Naive thymus-derived CD4-positive, alpha-beta T cell (primary cell): ENCODE measurements around the gene PAX3. TPM values are rescaled to one million over a fixed set of nuclear protein-coding genes. Genes with fewer than 3 reads are reported as not detected.
"Not testable (repeated sequence)": the region's sequence is repeated elsewhere in the genome, so short reads cannot be mapped to it uniquely, and the experiment has no call there.

Experiments used
- ATAC-seq: fragments of 150-1000 bp; cut with Tn5 transposase; 2 replicates; pipeline ENCODE4 v1.10.0; 2021; ENCODE audit warnings: mild to moderate bottlenecking, moderate library complexity
- CTCF ChIA-PET: fragments of 350-600 bp; sonication (Branson Sonifier 250); formaldehyde crosslinking; loops from one replicate; lab custom pipeline; 2021; ENCODE audit warnings: antibody characterized with exemption; lab: Charles Lee
- POLR2A ChIA-PET: fragments of 350-600 bp; sonication (Branson Sonifier 250); formaldehyde crosslinking; loops from one replicate; lab custom pipeline; 2021; ENCODE audit warnings: antibody characterized with exemption, inconsistent platforms; lab: Charles Lee
- DNase-seq, 9 donors: peaks; one replicate each; pipeline versions ENCODE4 v3.0.0 to v3.0.0-alpha.2; 2020 to 2022; ENCODE audit warnings: mixed read lengths in 1 of 9
- H3K27ac ChIP-seq: one replicate; pipeline ENCODE4 v1.7.0; 2013; ENCODE audit warnings: mild to moderate bottlenecking, low read depth, low read length, moderate library complexity
- H3K27me3 ChIP-seq, 2 donors: one replicate each; pipeline ENCODE4 v1.7.0; 2013; ENCODE audit warnings: low read length in 2 of 2, mild to moderate bottlenecking in 2 of 2, moderate library complexity in 2 of 2; ENCODE audit not compliant: control insufficient read depth in 2 of 2, insufficient read depth in 2 of 2
- H3K36me3 ChIP-seq, 3 experiments: 1 replicate in 2 of 3; 2 replicates in 1 of 3; pipeline ENCODE4 v1.7.0; 2013; ENCODE audit warnings: low read length in 3 of 3, mild to moderate bottlenecking in 3 of 3, moderate library complexity in 1 of 3; ENCODE audit not compliant: insufficient read depth in 3 of 3, control insufficient read depth in 2 of 3
- H3K4me1 ChIP-seq, 2 donors: one replicate each; pipeline ENCODE4 v1.7.0; 2013; ENCODE audit warnings: low read length in 2 of 2, mild to moderate bottlenecking in 2 of 2, moderate library complexity in 1 of 2; ENCODE audit not compliant: control insufficient read depth in 2 of 2, insufficient read depth in 2 of 2
- H3K4me3 ChIP-seq: 2 replicates; pipeline ENCODE4 v1.7.0; 2013; ENCODE audit warnings: mild to moderate bottlenecking, low read length
- H3K9me3 ChIP-seq, 3 experiments: 1 replicate in 2 of 3; 2 replicates in 1 of 3; pipeline ENCODE4 v1.7.0; 2013; ENCODE audit warnings: low read length in 3 of 3; ENCODE audit not compliant: control insufficient read depth in 2 of 3
- H3K27ac Mint-ChIP-seq, 9 donors: one replicate each; pipeline ENCODE4 v1.8.0; 2020 to 2022; ENCODE audit warnings: mixed read lengths in 9 of 9, mild to moderate bottlenecking in 8 of 9, moderate library complexity in 5 of 9, inconsistent platforms in 2 of 9
- H3K27me3 Mint-ChIP-seq, 5 donors: one replicate each; pipeline ENCODE4 v1.8.0; 2021 to 2022; ENCODE audit warnings: mixed read lengths in 5 of 5, mild to moderate bottlenecking in 1 of 5
- H3K36me3 Mint-ChIP-seq, 5 donors: one replicate each; pipeline ENCODE4 v1.8.0; 2020 to 2022; ENCODE audit warnings: mixed read lengths in 5 of 5, mild to moderate bottlenecking in 3 of 5, inconsistent platforms in 1 of 5
- H3K4me1 Mint-ChIP-seq, 7 donors: one replicate each; pipeline ENCODE4 v1.8.0; 2020 to 2022; ENCODE audit warnings: mixed read lengths in 7 of 7, mild to moderate bottlenecking in 3 of 7, inconsistent platforms in 1 of 7
- H3K4me3 Mint-ChIP-seq, 10 donors: one replicate each; pipeline ENCODE4 v1.8.0; 2020 to 2022; ENCODE audit warnings: mild to moderate bottlenecking in 10 of 10, mixed read lengths in 10 of 10, moderate library complexity in 6 of 10, inconsistent platforms in 2 of 10
- H3K9me3 Mint-ChIP-seq, 11 donors: one replicate each; pipeline ENCODE4 v1.8.0; 2020 to 2022; ENCODE audit warnings: mixed read lengths in 11 of 11, mild to moderate bottlenecking in 4 of 11, inconsistent platforms in 1 of 11, moderate library complexity in 1 of 11
- intact Hi-C, 2 donors: fragments of 100-400 bp; cut with micrococcal nuclease; formaldehyde crosslinking; loops; one replicate each; pipeline ENCODE4 v1.15.1; 2023
- polyA plus RNA-seq, 2 donors: library from polyadenylated mRNA; unstranded; fragments of 300-500 nt; fragmentation: Illumina TruSeq; gene quantifications; one replicate each; pipeline ENCODE4 v1.2.3, GENCODE V29; 2021
- total RNA-seq, 6 experiments: library from RNA in 5 of 6; stranded (reverse) in 5 of 6; gene quantifications; 1 replicate in 5 of 6; 2 replicates in 1 of 6; pipeline ENCODE4 v1.2.3 and lab custom pipeline; 2021 to 2026

The PAX3 gene
- total and polyA plus RNA-seq, 7 experiments from 2014 or later, result not detected

- no peak overlapping the region for H3K27ac Mint-ChIP-seq
- ChIA-PET POLR2A (no interaction called here), CTCF (no interaction called here)
- ATAC-seq (no peak), DNase-seq (no peak)
- H3K4me3 Mint-ChIP-seq, result no peak overlapping the region
- Histone ChIP-seq H3K4me1 (no peaks in the 10 kb centered on the region), H3K27ac (no peak overlapping the region), H3K9me3 (no peaks in the 10 kb centered on the region), H3K4me3 (no peak overlapping the region), H3K36me3 (no peaks in the 10 kb centered on the region), H3K27me3 (no peaks in the 10 kb centered on the region)
- no peaks in the 10 kb centered on the region for H3K36me3 Mint-ChIP-seq
- H3K9me3 Mint-ChIP-seq, result peaks cover 0 to 11% (median 1%) of the 10 kb centered on the region in 11 donors
- no peaks in the 10 kb centered on the region for H3K4me1 Mint-ChIP-seq
- intact Hi-C loops, result no loop called here
- peaks cover 0 to 4% (median 0%) of the 10 kb centered on the region in 5 donors for H3K27me3 Mint-ChIP-seq
These were observed 129.5 kb downstream of the PAX3 start for GRCh38 chr2:222169346-222169745.

GRCh38 chr2:222167762-222168161 lies 131.0 kb downstream of the PAX3 start:
- Histone ChIP-seq H3K4me3 (no peak overlapping the region), H3K4me1 (no peaks in the 10 kb centered on the region), H3K36me3 (no peaks in the 10 kb centered on the region), H3K27ac (no peak overlapping the region), H3K9me3 (no peaks in the 10 kb centered on the region), H3K27me3 (no peaks in the 10 kb centered on the region)
- Mint-ChIP-seq H3K4me3 (no peak overlapping the region), H3K27ac (no peak overlapping the region), H3K27me3 (peaks cover 0 to 6% (median 0%) of the 10 kb centered on the region in 5 donors), H3K36me3 (no peaks in the 10 kb centered on the region), H3K9me3 (peaks cover 0 to 11% (median 3%) of the 10 kb centered on the region in 11 donors), H3K4me1 (no peaks in the 10 kb centered on the region)
- intact Hi-C loops, result no loop called here
- ATAC-seq, result no peak
- ChIA-PET POLR2A (no interaction called here), CTCF (no interaction called here)
- DNase-seq, result no peak

GRCh38 chr2:222160944-222161343 lies 137.9 kb downstream of the PAX3 start:
- Mint-ChIP-seq H3K36me3 (no peaks in the 10 kb centered on the region), H3K27me3 (peaks cover 0 to 6% (median 0%) of the 10 kb centered on the region in 5 donors), H3K4me1 (no peaks in the 10 kb centered on the region), H3K4me3 (no peak overlapping the region), H3K27ac (no peak overlapping the region), H3K9me3 (peaks cover 0 to 6% (median 2%) of the 10 kb centered on the region in 11 donors)
- ATAC-seq (no peak), DNase-seq (no peak)
- intact Hi-C loops, result no loop called here
- Histone ChIP-seq H3K36me3 (no peaks in the 10 kb centered on the region), H3K27me3 (no peaks in the 10 kb centered on the region), H3K27ac (no peak overlapping the region), H3K9me3 (no peaks in the 10 kb centered on the region), H3K4me3 (no peak overlapping the region), H3K4me1 (no peaks in the 10 kb centered on the region)
- ChIA-PET POLR2A (no interaction called here), CTCF (no interaction called here)

- Histone ChIP-seq H3K4me1 (no peaks in the 10 kb centered on the region), H3K36me3 (no peaks in the 10 kb centered on the region), H3K4me3 (no peak overlapping the region), H3K9me3 (no peaks in the 10 kb centered on the region), H3K27ac (no peak overlapping the region), H3K27me3 (no peaks in the 10 kb centered on the region)
- Mint-ChIP-seq H3K27ac (no peak overlapping the region), H3K27me3 (peaks cover 0 to 6% (median 0%) of the 10 kb centered on the region in 5 donors), H3K4me1 (no peaks in the 10 kb centered on the region), H3K9me3 (peaks cover 0 to 9% (median 4%) of the 10 kb centered on the region in 11 donors), H3K36me3 (no peaks in the 10 kb centered on the region), H3K4me3 (no peak overlapping the region)
- ChIA-PET CTCF (no interaction called here), POLR2A (no interaction called here)
- no peak for ATAC-seq
- DNase-seq, result no peak
- intact Hi-C loops, result no loop called here
These were observed 138.7 kb downstream of the PAX3 start for GRCh38 chr2:222160125-222160524.

- H3K27ac Mint-ChIP-seq, result no peak overlapping the region
- H3K4me3 Mint-ChIP-seq, result no peak overlapping the region
- POLR2A ChIA-PET, result no interaction called here
- H3K27ac ChIP-seq, result no peak overlapping the region
- peaks cover 0 to 6% (median 0%) of the 10 kb centered on the region in 5 donors for H3K27me3 Mint-ChIP-seq
- no peaks in the 10 kb centered on the region for H3K4me1 ChIP-seq
- DNase-seq (no peak), ATAC-seq (no peak)
- no peaks in the 10 kb centered on the region for H3K27me3 ChIP-seq
- H3K4me3 ChIP-seq, result no peak overlapping the region
- no peaks in the 10 kb centered on the region for H3K9me3 ChIP-seq
- no peaks in the 10 kb centered on the region for H3K4me1 Mint-ChIP-seq
- peaks cover 0 to 9% (median 4%) of the 10 kb centered on the region in 11 donors for H3K9me3 Mint-ChIP-seq
- intact Hi-C loops, result no loop called here
- no peaks in the 10 kb centered on the region for H3K36me3 Mint-ChIP-seq
- CTCF ChIA-PET, result no interaction called here
- H3K36me3 ChIP-seq, result no peaks in the 10 kb centered on the region
These were observed 139.6 kb downstream of the PAX3 start for GRCh38 chr2:222159221-222159620.

GRCh38 chr2:222155003-222155664 lies 143.7 kb downstream of the PAX3 start:
- H3K4me3 ChIP-seq, H3K27ac Mint-ChIP-seq, CTCF ChIA-PET, H3K27me3 ChIP-seq, intact Hi-C loops, H3K4me1 ChIP-seq, H3K9me3 Mint-ChIP-seq, ATAC-seq, H3K36me3 ChIP-seq, H3K9me3 ChIP-seq, H3K27ac ChIP-seq, H3K27me3 Mint-ChIP-seq, H3K4me3 Mint-ChIP-seq, DNase-seq, H3K4me1 Mint-ChIP-seq, H3K36me3 Mint-ChIP-seq, POLR2A ChIA-PET: not testable (repeated sequence)
